HG03342 (cell line): ENCODE results near the gene MSH3.

Experiments used
- ATAC-seq: cut with Tn5 transposase; IDR thresholded peaks from one replicate; pipeline ENCODE4 v1.9.1; 2021; ENCODE audit warnings: mild to moderate bottlenecking, moderate library complexity; ENCODE audit not compliant: unreplicated experiment

The MSH3 gene

DNA sequence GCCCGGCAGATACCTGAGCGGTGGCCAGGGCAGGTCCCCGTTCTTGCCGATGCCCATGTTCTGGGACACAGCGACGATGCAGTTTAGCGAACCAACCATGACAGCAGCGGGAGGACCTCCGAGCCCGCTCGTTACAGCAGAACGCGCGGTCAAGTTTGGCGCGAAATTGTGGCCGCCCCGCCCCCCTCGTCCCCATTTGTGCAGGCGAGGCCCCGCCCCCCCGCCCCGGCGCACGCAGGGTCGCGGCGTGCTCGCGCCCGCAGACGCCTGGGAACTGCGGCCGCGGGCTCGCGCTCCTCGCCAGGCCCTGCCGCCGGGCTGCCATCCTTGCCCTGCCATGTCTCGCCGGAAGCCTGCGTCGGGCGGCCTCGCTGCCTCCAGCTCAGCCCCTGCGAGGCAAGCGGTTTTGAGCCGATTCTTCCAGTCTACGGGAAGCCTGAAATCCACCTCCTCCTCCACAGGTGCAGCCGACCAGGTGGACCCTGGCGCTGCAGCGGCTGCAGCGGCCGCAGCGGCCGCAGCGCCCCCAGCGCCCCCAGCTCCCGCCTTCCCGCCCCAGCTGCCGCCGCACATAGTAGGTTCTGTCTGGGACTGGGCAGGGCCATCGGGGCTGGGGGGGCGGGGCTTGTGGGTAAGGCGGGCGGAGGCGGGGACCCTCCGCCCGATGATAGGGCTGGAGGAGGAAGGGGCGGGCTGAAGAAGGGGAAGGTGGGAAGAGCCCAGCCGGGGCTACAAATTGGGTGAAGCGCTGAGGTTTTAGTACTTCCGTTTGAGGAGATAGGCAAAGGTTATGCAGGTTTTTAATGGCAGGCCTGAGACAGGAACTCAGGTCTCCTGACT, at the start of gene MSH3, which contains the start of gene DHFR:
Gene MSH3 (plus strand): TSS at position 262 of the 840 bp plus-strand sequence. CDS start 76 bp downstream, at position 338.
Gene DHFR (minus strand): TSS at position 593 of the 840 bp plus-strand sequence. CDS start 494 bp downstream, at position 99.
- ATAC-seq, result peak; percentile 35

DNA sequence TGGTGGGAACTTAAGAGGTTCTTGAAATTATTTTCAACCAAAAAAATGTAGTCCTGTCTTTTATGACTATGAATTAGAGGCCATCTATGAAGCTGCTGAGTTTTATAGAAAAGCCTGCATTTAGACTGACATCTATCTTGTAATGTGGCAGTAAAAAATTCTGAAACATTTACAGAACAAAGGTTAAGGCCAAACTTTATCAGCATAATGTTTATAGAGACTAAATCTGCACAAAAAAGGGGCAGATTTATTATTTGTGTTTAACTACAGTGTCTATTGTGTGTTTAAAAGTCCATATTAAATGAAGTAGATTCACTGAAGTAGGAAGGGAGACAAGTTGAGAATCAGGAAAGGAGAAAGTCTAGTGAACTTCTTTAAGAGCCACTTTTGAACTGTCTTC, 47.1 kb upstream of the MSH3 start:
- no peak for ATAC-seq

DNA sequence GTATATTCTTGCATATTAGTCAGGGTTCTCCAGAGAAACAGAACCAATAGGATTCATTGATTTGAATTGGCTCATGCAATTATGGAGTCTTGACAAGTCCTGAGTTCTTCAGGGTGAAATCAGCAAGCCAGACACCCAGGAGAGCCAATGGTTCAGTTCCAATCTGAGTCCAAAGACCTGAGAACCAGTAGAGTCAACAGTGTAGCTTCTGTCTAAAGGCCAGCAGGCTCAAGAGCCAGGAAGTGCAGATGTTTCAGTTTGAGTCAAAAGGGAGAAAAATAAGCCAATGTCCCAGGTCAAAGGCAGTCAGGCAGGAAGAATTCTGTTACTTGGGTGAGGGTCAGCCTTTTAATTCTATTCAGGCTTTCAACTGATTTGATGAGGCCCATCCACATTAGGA, 46.6 kb upstream of the MSH3 start:
- ATAC-seq, result peak; percentile 74

DNA sequence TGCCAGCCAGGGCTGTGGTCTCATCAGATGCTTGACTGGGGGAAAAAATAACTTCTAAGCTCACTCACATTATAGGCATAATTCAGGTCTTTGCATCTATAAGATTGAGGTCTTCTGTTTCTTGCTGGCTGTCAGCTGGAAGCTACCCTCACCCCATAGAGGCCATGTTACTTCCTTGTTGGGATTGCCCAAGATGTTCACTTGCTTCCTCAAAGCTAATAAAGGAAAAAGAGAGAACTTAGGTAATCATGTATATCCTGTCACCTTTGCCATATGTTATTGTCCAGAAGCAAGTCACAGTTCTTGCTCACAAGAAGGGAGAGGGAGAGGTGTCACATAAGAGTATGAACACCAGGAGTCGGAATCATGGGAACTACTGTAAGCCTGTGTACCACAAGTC, 45.7 kb upstream of the MSH3 start:
- ATAC-seq, result no peak

DNA sequence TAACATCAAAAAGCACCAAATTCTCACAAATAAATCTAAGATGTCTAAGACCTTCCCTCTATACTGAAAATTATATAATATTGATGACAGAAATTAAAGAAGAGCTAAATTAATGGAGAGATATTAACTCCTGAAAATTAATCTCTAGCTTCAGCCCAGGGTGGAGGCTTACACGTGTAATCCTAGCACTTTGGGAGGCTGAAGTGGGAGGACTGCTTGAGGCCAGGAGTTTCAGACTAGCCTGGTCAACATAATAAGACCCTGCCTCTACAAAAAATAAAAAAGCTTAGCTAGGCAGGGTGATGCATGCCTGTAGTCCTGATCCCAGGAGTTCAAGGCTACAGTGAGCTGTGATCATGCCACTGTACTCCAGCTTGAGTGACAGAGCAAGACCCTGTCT, 44.8 kb upstream of the MSH3 start:
- no peak for ATAC-seq

DNA sequence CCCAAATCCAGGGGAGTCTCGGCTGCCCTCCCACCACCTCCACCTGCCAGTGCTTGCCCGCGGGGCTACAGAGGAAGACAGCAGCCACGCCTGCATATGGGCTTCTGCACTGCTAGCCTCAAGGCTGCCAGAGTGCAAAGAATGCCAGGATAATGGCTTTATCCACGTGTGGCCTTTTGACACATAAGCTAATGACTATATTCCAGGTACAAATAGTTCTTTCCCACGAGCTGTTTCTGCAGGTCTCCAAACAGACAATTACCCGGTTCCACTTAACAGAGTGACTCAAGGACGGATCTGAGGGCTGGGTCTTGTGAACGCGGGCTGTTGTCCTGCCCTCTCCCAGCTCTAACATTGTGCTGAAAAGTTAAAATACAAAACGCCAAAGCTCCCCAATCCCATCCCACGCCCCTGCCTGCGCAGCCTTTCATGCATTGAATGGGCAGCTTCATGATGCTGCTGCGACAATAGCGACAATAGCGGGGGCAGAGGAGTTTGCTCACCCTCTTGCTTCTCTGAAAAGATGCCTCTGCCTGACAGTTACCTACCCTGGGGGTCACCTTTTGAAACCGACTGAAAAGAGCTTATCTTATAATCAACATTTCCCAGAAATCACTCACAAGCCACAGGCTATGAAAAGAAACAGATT, 39.1 kb upstream of the MSH3 start:
- no peak for ATAC-seq

DNA sequence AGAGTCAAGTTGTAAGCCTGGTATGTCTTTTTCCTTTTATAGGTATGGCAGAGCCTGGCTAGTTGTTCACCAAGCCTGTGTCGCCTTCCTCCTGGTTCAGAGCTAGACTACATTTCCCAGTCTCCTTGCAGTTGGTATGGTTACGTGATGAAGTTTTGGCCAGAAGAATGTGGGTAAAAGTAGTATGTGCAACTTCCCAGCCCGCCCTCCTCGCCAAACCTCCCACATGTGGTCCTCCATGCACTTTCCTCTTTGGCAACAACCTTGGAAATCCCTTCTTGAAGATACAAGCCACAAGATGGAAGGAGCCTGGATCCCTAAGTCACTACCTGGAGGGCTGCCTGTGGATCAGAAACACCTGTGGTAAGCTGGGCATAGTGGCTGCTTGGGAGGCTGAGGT, 36.0 kb upstream of the MSH3 start:
- ATAC-seq, result no peak

DNA sequence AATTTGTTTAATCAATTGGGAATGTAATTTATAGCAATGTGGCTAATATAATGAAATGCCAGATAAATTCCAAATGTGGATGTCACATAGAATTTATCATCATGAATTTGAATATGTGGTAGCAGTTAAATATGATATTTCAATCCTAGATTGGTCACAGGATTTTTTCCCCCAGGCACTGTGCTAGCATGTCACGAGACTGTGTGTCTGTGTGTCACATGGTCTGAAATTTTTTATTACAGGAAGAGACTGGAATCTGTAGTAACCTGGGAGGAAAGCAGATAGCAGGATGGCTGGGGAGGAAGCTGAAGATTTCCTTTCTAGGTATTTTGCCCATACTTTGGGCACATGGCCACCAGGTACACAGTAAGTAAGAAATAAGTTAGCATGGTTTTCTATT, 35.4 kb upstream of the MSH3 start:
- no peak for ATAC-seq

DNA sequence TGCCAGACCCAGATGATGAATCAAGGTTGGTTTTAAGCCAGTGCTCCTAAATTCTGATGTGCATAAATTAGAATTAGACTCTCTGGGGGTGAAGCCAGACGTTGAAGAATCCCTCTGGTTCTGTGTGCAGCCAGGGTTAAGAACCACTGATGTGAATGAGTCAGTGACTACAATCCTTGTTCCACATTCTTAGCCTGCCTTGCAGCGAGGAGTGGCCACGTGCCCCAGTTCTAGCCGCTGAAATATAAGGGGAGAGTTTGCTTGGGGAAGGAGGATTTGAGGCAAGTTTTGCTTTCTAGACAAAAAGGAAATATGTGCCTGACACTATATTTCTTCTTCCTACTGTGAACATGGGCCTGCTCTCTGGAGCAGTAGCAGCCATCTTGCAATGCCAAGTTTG, 34.2 kb upstream of the MSH3 start:
- ATAC-seq, result no peak

DNA sequence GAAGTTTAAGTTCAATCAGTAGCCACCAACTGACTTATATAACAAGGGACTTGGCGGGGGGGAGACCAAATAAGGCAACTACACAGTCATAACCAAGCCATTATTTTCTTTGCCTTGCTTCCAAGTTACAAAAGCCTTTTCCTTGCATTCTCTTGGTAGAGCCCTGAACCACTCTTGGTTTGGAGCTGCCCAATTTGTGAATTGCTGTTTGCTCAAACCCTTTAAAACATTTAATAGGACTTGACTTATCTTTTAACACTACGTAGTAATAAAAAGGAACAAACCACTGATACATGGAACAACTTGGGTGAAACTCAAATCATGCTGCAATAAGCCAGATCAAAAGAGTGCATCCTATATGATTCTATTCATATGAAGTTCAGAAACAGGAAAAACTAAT, 31.7 kb upstream of the MSH3 start:
- no peak for ATAC-seq

DNA sequence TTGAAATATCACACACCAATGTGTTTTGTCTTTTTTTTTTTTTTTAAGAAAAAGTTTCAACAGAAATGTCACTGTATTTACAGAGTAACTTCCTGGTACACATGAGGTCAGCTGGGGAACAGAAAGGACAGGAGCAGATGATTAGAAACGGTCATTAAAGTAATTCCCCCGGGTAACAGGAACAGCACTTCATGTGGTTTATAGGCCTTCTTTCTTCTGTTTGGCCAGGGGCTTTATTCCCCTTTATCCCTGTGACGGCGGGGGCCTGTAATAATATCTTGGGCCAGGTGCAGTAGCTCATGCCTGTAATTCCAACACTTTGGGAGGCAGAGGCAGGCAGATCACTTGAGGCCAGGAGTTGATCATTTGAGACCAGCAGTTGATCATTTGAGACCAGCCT, 30.5 kb upstream of the MSH3 start:
- no peak for ATAC-seq

DNA sequence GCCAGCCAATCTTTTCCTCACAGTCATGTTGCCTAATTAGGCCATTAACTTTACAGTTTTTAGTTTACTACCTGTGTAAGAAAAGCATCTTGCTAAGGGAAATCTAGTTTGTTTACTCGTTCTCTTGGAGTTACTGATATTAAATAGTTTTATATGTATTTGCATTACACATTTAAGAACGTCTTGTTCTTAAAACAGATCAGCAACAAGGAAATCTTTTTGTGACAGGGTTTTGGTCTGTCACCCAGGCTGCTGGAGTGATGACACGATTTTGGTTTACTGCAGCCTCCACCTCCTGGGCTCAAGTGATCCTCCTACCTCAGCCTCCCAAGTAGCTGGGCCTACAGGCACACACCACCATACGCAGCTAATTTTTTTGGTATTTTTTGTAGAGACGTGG, 29.2 kb upstream of the MSH3 start:
- no peak for ATAC-seq

DNA sequence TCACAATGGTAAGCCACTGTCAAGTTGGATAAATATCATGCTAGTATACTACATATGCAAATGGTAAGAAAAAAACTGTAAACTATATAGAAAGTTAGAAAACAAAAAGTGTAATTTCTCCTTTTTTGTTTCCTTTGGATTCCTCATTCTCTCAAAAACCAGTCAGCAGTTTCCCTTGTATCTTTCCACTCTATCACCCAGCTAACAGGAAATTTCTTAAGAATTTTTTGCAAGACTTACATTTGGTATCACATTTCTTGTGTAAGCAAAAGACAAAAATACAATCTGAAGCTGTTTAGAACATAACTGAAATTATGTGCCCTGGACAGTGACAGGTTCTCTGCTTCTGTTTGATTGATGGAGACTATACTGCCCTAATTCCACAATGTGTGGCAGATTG, 25.2 kb upstream of the MSH3 start:
- ATAC-seq, result no peak

DNA sequence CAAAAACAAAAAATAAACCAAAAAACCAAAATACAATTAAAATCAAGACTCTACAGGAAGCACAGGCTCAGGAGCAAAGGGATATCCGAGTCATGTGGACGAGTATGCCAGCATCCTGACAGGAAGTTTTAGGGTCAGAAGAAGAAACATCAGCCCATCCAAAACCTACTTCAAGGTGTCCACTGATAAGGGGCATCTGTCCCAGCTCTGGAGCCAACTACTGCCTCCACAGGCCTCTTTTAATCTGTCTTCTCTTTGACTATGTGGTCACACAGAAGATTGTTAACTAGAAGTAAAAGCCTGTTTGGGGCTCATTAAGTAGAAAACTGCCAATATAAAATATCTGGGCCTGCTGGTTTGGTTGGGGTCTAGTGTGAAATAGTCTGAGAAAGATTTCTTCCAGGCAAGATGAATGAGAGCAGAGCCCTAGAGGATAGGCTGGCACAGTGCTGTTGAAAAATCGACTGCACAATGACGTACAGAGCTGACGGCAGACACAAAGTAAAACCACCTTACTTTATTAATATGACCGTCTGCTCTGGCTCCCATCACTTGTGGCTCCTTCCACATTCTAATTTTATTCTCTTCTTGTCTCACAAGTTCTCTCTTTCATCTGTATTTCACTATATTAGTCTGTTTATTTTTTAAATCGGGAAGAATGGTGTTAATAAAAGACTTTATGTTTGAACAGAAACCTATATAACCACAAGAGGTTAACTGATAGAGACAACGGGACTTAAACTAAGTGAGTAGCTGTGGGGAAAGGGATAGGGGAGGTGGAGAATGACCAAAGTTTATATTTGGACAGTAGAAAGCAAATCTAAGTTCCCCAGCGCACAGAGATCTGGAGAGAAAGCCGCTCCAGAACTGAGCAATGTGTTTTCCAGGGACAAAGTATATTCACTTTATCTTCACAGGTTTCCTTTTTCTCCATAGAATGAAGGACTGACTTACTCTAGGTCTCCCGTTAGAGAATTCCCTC, 22.9 kb upstream of the MSH3 start:
- no peak for ATAC-seq

DNA sequence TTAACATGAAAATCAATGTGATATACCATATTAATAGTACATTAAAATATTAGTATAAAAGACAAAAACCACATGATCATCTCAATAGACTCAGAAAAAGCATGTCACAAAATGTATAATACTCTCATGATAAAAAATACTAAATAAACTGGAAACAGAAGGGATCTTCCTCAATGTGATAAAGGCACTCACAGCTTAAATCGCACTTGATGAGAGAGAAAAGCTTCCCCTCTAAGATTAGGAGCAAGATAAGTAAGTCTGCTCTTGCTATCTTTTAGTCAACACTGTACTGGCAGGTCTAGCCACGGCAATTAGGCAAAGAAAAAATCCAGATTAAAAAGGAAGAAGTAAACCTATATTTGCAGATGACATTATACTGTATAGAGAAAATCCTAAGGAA, 21.8 kb upstream of the MSH3 start:
- no peak for ATAC-seq

DNA sequence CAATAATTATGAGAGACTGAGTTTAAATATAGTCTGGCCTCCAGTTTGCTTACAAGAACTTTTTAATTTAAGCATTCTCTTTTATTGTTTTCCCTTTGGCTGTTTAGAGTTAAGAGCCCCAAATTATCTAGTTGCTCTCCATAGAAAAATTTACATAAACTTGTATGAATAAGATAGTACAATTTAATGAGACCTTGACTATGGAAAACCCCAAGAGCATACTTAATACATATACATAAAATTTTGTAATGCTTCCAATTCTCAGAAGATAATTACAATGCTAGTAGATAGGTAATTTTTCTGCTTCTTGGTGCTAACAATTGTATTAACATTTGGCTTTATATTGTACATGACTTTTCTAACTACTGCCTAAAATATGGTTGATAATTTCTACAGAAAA, 20.3 kb upstream of the MSH3 start:
- ATAC-seq, result no peak

DNA sequence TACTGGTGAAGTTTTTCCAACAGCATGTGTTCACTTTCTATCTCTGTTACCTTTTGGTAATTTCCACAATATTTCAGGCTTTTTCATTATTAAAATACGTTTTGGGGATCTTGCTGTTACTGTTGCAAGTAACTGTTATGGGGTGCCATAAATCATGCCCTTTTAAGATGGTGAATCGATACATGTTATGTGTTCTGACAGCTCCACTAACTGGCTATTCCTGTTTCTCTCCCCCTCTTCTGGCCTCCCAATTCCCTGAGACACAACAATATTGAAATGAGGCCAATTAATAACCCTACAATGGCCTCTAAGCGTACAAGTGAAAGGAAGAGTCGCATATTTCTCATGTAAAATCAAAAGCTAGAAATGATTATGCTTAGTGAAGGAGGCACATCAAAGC, 13.1 kb upstream of the MSH3 start:
- no peak for ATAC-seq

DNA sequence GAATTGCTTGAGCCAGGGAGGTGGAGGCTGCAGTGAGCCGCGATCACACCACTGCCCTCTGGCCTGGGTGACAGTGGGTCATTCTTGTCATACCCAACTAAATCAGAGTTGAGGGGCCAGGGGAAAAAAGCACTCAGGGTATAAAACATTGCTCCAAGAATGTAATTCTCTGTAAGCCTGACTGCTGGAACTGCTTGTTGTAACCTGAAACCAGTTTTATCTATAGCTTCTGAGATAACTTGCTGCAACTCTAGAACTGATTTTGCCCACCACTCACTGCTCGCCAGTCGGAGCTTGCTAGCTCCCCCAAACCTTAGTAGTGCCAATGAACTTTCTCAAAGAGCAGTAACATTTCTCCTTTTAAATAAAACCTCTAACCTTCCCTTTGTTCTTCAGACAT, 9.6 kb upstream of the MSH3 start:
- ATAC-seq, result no peak

DNA sequence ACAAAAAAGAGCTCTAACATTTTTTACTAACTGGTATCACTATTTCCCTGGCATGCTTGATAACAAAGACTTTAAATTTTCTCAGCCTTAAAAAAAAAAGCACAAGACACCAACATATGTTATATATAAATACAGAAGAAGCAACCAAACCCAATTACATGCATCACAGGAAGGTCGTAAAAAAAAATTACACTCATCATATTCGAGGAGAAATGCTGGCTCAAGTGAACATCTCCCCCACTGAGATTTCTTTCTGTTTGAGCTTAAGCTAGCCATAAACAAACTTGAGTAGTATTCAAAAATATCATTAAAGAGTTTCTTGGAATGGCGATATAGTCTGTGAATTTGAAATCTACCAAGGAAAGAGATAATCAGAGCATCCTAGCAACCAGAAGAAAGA, 7.5 kb upstream of the MSH3 start:
- ATAC-seq, result no peak

DNA sequence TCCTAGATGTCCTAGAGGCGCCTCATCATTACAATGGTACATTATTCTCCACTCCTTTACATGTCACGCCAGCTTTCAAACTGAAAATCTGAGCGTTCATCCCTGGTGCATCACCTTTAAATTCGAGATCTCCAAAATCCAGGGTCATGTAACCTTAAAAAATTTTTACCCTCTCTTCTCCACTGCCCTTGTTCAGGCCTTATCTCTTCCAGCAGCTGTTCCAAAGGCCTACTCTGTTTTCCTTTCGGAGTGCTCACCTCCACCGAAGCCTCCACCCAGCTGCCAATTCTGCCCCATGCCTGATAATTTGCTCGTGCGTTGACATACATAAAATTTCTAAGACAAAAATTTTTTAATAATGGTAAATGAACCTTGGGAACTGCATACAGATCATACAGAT, 950 bp upstream of the MSH3 start:
- ATAC-seq, result no peak

DNA sequence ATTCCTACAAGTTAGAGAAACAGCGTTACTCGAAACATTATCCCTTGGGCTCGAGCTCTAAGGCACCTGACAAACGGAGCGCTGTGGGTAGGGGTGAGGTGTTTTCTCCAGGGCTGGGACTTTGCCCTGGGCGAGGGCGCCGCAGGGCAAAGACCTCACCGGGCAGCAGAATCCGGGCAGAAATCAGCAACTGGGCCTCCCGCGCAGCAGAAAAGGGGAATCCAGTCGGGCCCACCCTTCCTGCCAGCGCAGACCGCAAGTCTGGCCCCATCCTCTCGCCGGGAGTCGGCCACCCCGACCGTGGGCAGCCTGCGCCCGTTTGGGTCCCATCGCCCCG, 430 bp upstream of the MSH3 start:
- ATAC-seq, result no peak
